ENCODE results near the gene ATAD2B. TPM values are rescaled to one million over a fixed set of nuclear protein-coding genes. Genes with fewer than 3 reads are reported as not detected.

ATAD2B gene
- total RNA-seq = 7.1 and 9.1 TPM in 2 replicates

GRCh38 chr2:23926750-23927571 lies at the start of gene ATAD2B:
Gene ATAD2B, minus strand, starts transcription at chr2:23927123. Its CDS starts 353 bp downstream, at chr2:23926770.

GRCh38 chr2:23939987-23940717 lies 13.2 kb upstream of the ATAD2B start, which contains the start of gene UBXN2A:
Gene UBXN2A, plus strand, starts transcription at chr2:23940463. Its CDS starts 17,852 bp downstream, at chr2:23958315.

Other genes starting within 250 kb of the ATAD2B start
- 8.8 and 9.3 TPM in 2 replicates for gene UBXN2A, start 13.3 kb upstream of the ATAD2B start, total RNA-seq
- gene MFSD2B, start 83.0 kb upstream of the ATAD2B start, total RNA-seq = under 0.01 and 0.17 TPM in 2 replicates
- 6.9 and 7.3 TPM in 2 replicates for gene WDCP, start 120.3 kb upstream of the ATAD2B start, total RNA-seq
- 10.3 and 16.1 TPM in 2 replicates for gene FKBP1B, start 122.6 kb upstream of the ATAD2B start, total RNA-seq
- 129 and 151 TPM in 2 replicates for gene SF3B6, start 149.2 kb upstream of the ATAD2B start, total RNA-seq
- gene TP53I3, start 157.7 kb upstream of the ATAD2B start, total RNA-seq = 55.4 and 99.1 TPM in 2 replicates
- gene PFN4, start 196.2 kb upstream of the ATAD2B start, total RNA-seq = 0.43 and 0.63 TPM in 2 replicates
- gene FAM228B, start 196.3 kb upstream of the ATAD2B start, total RNA-seq = 6.1 and 10.6 TPM in 2 replicates
- 0.09 and 0.47 TPM in 2 replicates for gene FAM228A, start 247.9 kb upstream of the ATAD2B start, total RNA-seq